Memory B cell (primary cell): Measurements from ENCODE around the gene RNFT2.
"Not testable (repeated sequence)": the region's sequence is repeated elsewhere in the genome, so short reads cannot be mapped to it uniquely, and the experiment has no call there.

Experiments
- ATAC-seq: fragments of 150-1000 bp; cut with Tn5 transposase; 2 replicates; pipeline ENCODE4 v1.10.0; 2021; ENCODE audit warnings: low read depth, mild to moderate bottlenecking, moderate library complexity
- DNase-seq, 2 donors: peaks; one replicate each; pipeline ENCODE4 v3.0.0; 2022; ENCODE audit warnings: low spot score in 2 of 2
- H3K27ac Mint-ChIP-seq: one replicate; pipeline ENCODE4 v1.8.0; 2022; ENCODE audit warnings: mild to moderate bottlenecking, moderate library complexity, mixed read lengths
- H3K27me3 Mint-ChIP-seq: one replicate; pipeline ENCODE4 v1.8.0; 2022; ENCODE audit warnings: mixed read lengths
- H3K36me3 Mint-ChIP-seq: one replicate; pipeline ENCODE4 v1.8.0; 2022; ENCODE audit warnings: mild to moderate bottlenecking, mixed read lengths
- H3K4me1 Mint-ChIP-seq: one replicate; pipeline ENCODE4 v1.8.0; 2022; ENCODE audit warnings: mixed read lengths
- H3K4me3 Mint-ChIP-seq: one replicate; pipeline ENCODE4 v1.8.0; 2022; ENCODE audit warnings: mild to moderate bottlenecking, moderate library complexity, mixed read lengths
- H3K9me3 Mint-ChIP-seq: one replicate; pipeline ENCODE4 v1.8.0; 2022; ENCODE audit warnings: mixed read lengths

The RNFT2 gene

GRCh38 chr12:116806845-116807440 is 68.8 kb downstream of the RNFT2 start:
- Mint-ChIP-seq H3K36me3 (no peaks in the 10 kb centered on the region), H3K4me3 (no peak overlapping the region), H3K27me3 (no peaks in the 10 kb centered on the region), H3K9me3 (no peaks in the 10 kb centered on the region), H3K27ac (peak overlapping the region; percentile 33), H3K4me1 (peaks cover 23% of the 10 kb centered on the region)
- ATAC-seq (no peak), DNase-seq (no peak)

DNA sequence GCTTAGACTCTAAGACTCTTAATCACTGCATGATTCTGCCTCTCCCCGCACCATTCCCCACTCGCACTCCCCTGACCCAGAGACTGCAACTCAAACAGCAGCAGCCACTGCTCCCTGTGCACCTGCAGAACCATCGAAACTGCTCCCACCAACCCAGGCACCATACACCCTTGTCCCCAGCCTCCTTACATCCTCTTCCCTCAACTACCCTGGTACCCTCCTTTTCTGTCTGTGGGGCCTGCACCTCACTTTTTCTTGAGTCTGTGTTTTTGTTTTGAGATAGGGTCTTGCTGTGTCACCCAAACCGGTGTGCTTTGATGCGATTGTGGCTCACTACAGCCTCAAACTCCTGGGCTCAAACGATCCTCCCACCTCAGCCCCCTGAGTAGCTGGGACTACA is 69.4 kb downstream of the RNFT2 start:
- DNase-seq, result no peak
- Mint-ChIP-seq H3K36me3 (no peaks in the 10 kb centered on the region), H3K4me1 (peaks cover 26% of the 10 kb centered on the region), H3K9me3 (no peaks in the 10 kb centered on the region), H3K27ac (no peak overlapping the region), H3K4me3 (no peak overlapping the region), H3K27me3 (no peaks in the 10 kb centered on the region)
- no peak for ATAC-seq

- no peaks in the 10 kb centered on the region for H3K27me3 Mint-ChIP-seq
- no peak for DNase-seq
- no peak overlapping the region for H3K4me3 Mint-ChIP-seq
- H3K9me3 Mint-ChIP-seq, result no peaks in the 10 kb centered on the region
- no peak for ATAC-seq
- peaks cover 26% of the 10 kb centered on the region for H3K4me1 Mint-ChIP-seq
- no peak overlapping the region for H3K27ac Mint-ChIP-seq
- H3K36me3 Mint-ChIP-seq, result peaks cover 2% of the 10 kb centered on the region
Measured at GRCh38 chr12:116808113-116809105, 70.3 kb downstream of the RNFT2 start.

DNA sequence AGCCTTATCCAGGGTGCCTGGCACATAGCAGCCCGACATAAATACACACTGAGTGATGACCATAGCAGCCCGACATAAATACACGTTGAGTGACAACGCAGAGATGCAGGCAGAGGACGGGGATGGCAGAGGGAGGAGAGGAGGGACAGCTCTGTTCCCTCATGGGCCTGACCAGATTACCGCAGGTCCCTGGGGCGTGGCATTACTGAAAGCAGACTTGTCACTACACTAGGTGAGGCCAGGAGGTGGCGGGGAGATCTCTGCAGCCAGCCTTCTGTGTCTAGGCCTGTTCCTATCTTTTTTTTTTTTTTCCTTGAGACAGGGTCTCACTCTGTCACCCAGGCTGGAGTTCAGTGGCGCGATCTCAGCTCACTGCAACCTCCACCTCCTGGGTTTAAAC is 74.1 kb downstream of the RNFT2 start:
- ATAC-seq, result peak; percentile 47
- Mint-ChIP-seq H3K27ac (no peak overlapping the region), H3K4me1 (peaks cover 26% of the 10 kb centered on the region), H3K27me3 (no peaks in the 10 kb centered on the region), H3K4me3 (no peak overlapping the region), H3K36me3 (peaks cover 2% of the 10 kb centered on the region), H3K9me3 (no peaks in the 10 kb centered on the region)
- no peak for DNase-seq

DNA sequence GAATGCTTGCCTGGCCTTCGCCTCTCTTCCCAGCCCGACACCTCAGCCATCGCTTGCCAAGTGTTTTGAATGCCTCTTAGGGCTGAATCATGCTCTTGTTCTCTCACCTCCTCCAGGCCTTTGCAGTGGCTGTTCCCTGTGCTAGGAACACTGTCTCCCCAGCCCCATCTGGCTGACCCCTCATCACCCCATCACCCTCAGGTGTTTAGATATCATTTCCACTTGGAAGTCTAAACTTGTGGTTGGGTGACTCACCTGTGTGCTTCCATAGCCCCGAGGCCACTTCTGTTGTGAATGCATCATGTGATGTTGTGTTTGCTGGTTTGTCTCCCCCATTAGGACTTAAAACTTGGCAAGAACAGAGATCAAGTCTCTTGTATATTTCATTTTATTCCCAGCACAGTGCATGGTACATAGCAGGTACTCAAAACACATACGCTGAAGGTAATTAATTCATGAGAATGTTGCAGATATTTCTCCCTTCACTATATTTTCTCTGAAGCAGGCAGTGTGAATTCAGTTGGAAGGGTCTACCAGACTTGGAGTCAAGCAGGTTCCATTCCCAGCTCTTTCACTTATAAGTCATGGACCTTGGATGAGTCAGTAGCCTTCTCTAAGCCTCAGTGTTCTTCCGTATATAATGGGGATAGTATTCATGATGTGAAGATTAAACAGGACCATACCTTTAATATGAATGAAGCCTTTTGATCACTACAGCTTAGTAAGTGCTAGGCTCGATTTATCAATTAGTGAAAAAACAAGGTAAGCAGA is 75.3 kb downstream of the RNFT2 start:
- Mint-ChIP-seq H3K36me3 (peaks cover 2% of the 10 kb centered on the region), H3K27ac (peak overlapping the region; percentile 69), H3K9me3 (no peaks in the 10 kb centered on the region), H3K27me3 (no peaks in the 10 kb centered on the region), H3K4me3 (no peak overlapping the region), H3K4me1 (peaks cover 31% of the 10 kb centered on the region)
- ATAC-seq, result no peak
- no peak for DNase-seq

DNA sequence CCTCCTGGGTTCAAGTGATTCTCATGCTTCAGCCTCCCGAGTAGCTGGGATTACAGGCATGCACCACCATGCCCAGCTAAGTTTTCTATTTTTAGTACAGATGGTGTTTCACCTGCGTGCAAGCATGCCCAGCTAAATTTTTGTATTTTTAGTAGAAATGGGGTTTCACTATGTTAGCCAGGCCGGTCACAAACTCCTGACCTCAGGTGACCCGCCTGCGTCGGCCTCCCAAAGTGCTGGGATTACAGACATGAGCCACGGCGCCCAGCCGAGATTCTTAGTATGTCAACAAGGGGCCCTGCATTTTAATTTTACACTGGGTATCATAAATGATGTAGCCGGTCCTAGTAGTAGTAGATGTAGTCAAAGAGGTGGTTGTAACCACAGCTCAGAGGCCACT is 76.7 kb downstream of the RNFT2 start:
- H3K4me1 Mint-ChIP-seq, result peaks cover 36% of the 10 kb centered on the region

DNA sequence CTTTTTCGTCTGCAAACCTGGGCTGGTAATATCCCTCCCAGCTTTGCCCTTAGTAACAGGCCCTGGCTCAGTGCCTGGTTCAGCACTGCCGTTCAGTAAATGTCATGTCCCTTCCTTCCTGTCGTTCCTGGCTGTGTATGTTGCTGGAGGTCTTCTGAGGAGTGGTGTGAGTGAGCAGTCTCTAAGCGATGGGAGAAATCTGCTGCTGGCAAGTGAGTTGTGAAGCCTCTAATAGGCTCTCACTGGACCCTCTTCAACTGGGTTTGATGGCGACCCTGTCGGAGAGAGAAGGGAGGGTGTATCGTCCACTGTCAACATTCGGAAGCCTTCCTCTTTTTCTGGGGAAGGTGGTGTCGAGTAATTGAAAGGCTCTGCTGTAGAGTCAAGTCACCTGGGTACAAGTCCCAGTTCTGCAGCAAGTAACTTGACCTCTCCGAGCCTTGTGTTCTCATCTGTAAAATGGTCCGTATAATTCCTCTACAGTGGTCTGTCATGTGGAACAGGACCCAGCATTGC is 80.3 kb downstream of the RNFT2 start:
- Mint-ChIP-seq H3K4me1 (peaks cover 34% of the 10 kb centered on the region), H3K36me3 (no peaks in the 10 kb centered on the region), H3K4me3 (peak overlapping the region; percentile 97), H3K9me3 (no peaks in the 10 kb centered on the region), H3K27ac (peak overlapping the region; percentile 98), H3K27me3 (no peaks in the 10 kb centered on the region)
- peak; percentile 4 for ATAC-seq
- DNase-seq, result no peak

More for the DNA sequence above, 76.7 kb downstream of the RNFT2 start:
- DNase-seq, H3K4me3 Mint-ChIP-seq, H3K9me3 Mint-ChIP-seq, ATAC-seq, H3K36me3 Mint-ChIP-seq, H3K27me3 Mint-ChIP-seq: not testable (repeated sequence)
- H3K27ac Mint-ChIP-seq, result peak overlapping the region; percentile 69

GRCh38 chr12:116818948-116819832 is 81.1 kb downstream of the RNFT2 start:
- Mint-ChIP-seq H3K4me1 (peaks cover 27% of the 10 kb centered on the region), H3K4me3 (peak overlapping the region; percentile 97), H3K9me3 (no peaks in the 10 kb centered on the region), H3K27ac (peak overlapping the region; percentile 98), H3K36me3 (no peaks in the 10 kb centered on the region), H3K27me3 (no peaks in the 10 kb centered on the region)
- peak; percentile 87 to 89 for DNase-seq
- ATAC-seq, result peak; percentile 83

- Mint-ChIP-seq H3K36me3 (peaks cover 3% of the 10 kb centered on the region), H3K27ac (peak overlapping the region; percentile 98)
- DNase-seq, result no peak
Measured at GRCh38 chr12:116820064-116820656, 82.0 kb downstream of the RNFT2 start.

GRCh38 chr12:116821291-116821690 is 83.2 kb downstream of the RNFT2 start:
- H3K27me3 Mint-ChIP-seq, result no peaks in the 10 kb centered on the region
- peaks cover 18% of the 10 kb centered on the region for H3K4me1 Mint-ChIP-seq
- ATAC-seq (no peak), DNase-seq (no peak)
- H3K9me3 Mint-ChIP-seq, result no peaks in the 10 kb centered on the region
- H3K4me3 Mint-ChIP-seq, result peak overlapping the region; percentile 24
- H3K36me3 Mint-ChIP-seq, result peaks cover 7% of the 10 kb centered on the region
- no peak overlapping the region for H3K27ac Mint-ChIP-seq

More at GRCh38 chr12:116820064-116820656, 82.0 kb downstream of the RNFT2 start:
- peak overlapping the region; percentile 50 for H3K4me3 Mint-ChIP-seq
- no peak for ATAC-seq
- no peaks in the 10 kb centered on the region for H3K27me3 Mint-ChIP-seq
- peaks cover 22% of the 10 kb centered on the region for H3K4me1 Mint-ChIP-seq
- no peaks in the 10 kb centered on the region for H3K9me3 Mint-ChIP-seq

GRCh38 chr12:116827432-116827831 is 89.3 kb downstream of the RNFT2 start:
- H3K36me3 Mint-ChIP-seq, result peaks cover 8% of the 10 kb centered on the region
- H3K27me3 Mint-ChIP-seq, result no peaks in the 10 kb centered on the region
- no peak overlapping the region for H3K27ac Mint-ChIP-seq
- DNase-seq, result no peak
- H3K4me3 Mint-ChIP-seq, result no peak overlapping the region
- H3K4me1 Mint-ChIP-seq, result no peaks in the 10 kb centered on the region
- ATAC-seq, result no peak
- no peaks in the 10 kb centered on the region for H3K9me3 Mint-ChIP-seq

GRCh38 chr12:116832353-116832752 is 94.2 kb downstream of the RNFT2 start:
- Mint-ChIP-seq H3K27ac (no peak overlapping the region), H3K4me1 (peaks cover 6% of the 10 kb centered on the region), H3K9me3 (peaks cover 2% of the 10 kb centered on the region), H3K36me3 (peaks cover 12% of the 10 kb centered on the region), H3K4me3 (no peak overlapping the region), H3K27me3 (no peaks in the 10 kb centered on the region)
- ATAC-seq (no peak), DNase-seq (no peak)

GRCh38 chr12:116833474-116833873 is 95.4 kb downstream of the RNFT2 start:
- no peaks in the 10 kb centered on the region for H3K27me3 Mint-ChIP-seq
- H3K27ac Mint-ChIP-seq, result no peak overlapping the region
- no peak overlapping the region for H3K4me3 Mint-ChIP-seq
- DNase-seq (no peak), ATAC-seq (no peak)
- H3K4me1 Mint-ChIP-seq, result peaks cover 8% of the 10 kb centered on the region
- H3K9me3 Mint-ChIP-seq, result peaks cover 2% of the 10 kb centered on the region
- peaks cover 12% of the 10 kb centered on the region for H3K36me3 Mint-ChIP-seq
